Right kidney (tissue), 1 donor: Measurements from ENCODE around the gene DLG3.
A peak's percentile ranks its signal among the peaks of the same experiment; 100 is the strongest.
"Not testable (repeated sequence)": the region's sequence is repeated elsewhere in the genome, so short reads cannot be mapped to it uniquely, and the experiment has no call there.

Source experiments
- DNase-seq: peaks from one replicate; pipeline ENCODE4 v3.0.0-alpha.2; 2016

The DLG3 gene

GRCh38 chrX:70515270-70515669 lies 70.6 kb downstream of the DLG3 start:
- DNase-seq: not testable (repeated sequence)

- DNase-seq: not testable (repeated sequence)
Measured at GRCh38 chrX:70515692-70516091, 71.1 kb downstream of the DLG3 start.

GRCh38 chrX:70525733-70526132 lies 81.1 kb downstream of the DLG3 start:
- DNase-seq: no peak

GRCh38 chrX:70527053-70527452 lies 82.4 kb downstream of the DLG3 start:
- DNase-seq: no peak

- no peak for DNase-seq
Measured at GRCh38 chrX:70527610-70528345, 83.1 kb downstream of the DLG3 start.

GRCh38 chrX:70535198-70535597 lies 90.6 kb downstream of the DLG3 start:
- no peak for DNase-seq

- DNase-seq: no peak
Measured at GRCh38 chrX:70549429-70549828, 104.8 kb downstream of the DLG3 start.

- DNase-seq: no peak
Measured at GRCh38 chrX:70552130-70552704, 107.6 kb downstream of the DLG3 start.

GRCh38 chrX:70553516-70553915 lies 108.9 kb downstream of the DLG3 start:
- DNase-seq: no peak

GRCh38 chrX:70554081-70554480 lies 109.4 kb downstream of the DLG3 start:
- peak; percentile 0 for DNase-seq

GRCh38 chrX:70554523-70554922 lies 109.9 kb downstream of the DLG3 start:
- DNase-seq: no peak

GRCh38 chrX:70554948-70555347 lies 110.3 kb downstream of the DLG3 start:
- DNase-seq: no peak
